HUES64 (cell line): ENCODE results near the gene NSA2. TPM values are rescaled to one million over a fixed set of nuclear protein-coding genes. Genes with fewer than 3 reads are reported as not detected.
"Not testable (repeated sequence)": the region's sequence is repeated elsewhere in the genome, so short reads cannot be mapped to it uniquely, and the experiment has no call there.

ENCODE experiments used
- H3K27ac ChIP-seq: 2 replicates; pipeline ENCODE4 v1.7.0; 2013; ENCODE audit warnings: low read depth, low read length, inconsistent platforms
- H3K27me3 ChIP-seq: 2 replicates; pipeline ENCODE4 v1.6.1; 2013; ENCODE audit warnings: mild to moderate bottlenecking, low read length; ENCODE audit not compliant: insufficient read depth
- H3K36me3 ChIP-seq: 2 replicates; pipeline ENCODE4 v1.6.1; 2013; ENCODE audit warnings: mild to moderate bottlenecking, low read length; ENCODE audit not compliant: insufficient read depth
- H3K4me1 ChIP-seq: 2 replicates; pipeline ENCODE4 v1.6.1; 2013; ENCODE audit warnings: mild to moderate bottlenecking, low read length, moderate library complexity; ENCODE audit not compliant: insufficient read depth
- H3K4me3 ChIP-seq: 2 replicates; pipeline ENCODE4 v1.5.1; 2013; ENCODE audit warnings: mild to moderate bottlenecking, low read length, moderate library complexity
- H3K9ac ChIP-seq: 2 replicates; pipeline ENCODE4 v1.6.1; 2013; ENCODE audit warnings: mild to moderate bottlenecking, low read depth, low read length
- H3K9me3 ChIP-seq: 2 replicates; pipeline ENCODE4 v1.6.1; 2013; ENCODE audit warnings: low read depth, low read length; ENCODE audit not compliant: insufficient read depth
- WGBS: fragments of 150-250, 120-280 bp; methylation state at CpG from one replicate; pipeline ENCODE4 v1.1.7; 2013; ENCODE audit warnings: missing lambda C conversion rate; 5-methylcytosine and 5-hydroxymethylcytosine counted together
- polyA plus RNA-seq, 2 experiments: library from polyadenylated mRNA; stranded (reverse); fragments of 50-300 nt; gene quantifications; one replicate each; pipeline ENCODE4 v1.2.3, GENCODE V29; 2013

NSA2 gene
- polyA plus RNA-seq (2013, experiment 1 of 2) = 101 TPM
- polyA plus RNA-seq (2013, experiment 2 of 2) = 101 TPM

DNA sequence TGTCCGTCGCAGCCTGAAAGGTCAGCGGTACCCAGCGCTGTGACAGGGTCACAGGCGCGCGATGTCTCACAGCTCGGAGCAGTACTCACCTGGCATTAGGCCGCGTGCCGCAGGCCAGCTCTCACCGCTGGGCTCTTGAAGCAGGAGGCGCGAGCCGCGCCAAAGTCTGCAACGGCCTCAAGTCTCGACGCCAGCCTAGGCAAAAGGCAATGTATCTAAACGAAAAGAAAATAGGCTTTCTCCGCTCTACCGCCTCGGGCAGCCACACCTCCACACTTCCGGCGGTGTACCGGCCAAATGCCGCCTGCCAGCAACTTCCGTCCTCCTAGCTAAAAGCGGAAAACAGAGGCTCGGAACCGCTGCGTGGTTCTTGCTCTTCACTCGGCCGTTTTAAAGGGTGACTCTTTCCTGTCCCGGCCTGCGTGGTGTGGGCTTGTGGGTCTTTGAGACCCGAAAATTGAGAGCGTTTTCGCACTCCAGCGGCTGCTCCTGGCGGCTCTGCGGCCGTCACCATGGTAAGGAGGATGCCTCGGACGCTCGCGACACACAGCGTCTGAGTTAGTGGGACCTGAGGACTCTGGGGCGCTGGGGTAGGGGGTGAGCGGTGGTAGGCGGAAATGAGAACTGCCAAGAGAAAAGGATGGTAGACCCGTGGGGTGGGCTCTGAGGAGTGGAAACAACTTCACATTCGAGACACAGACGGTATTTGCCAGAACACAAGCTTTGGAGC is at the start of gene NSA2, which contains the start of gene GFM2:
Gene NSA2, plus strand, starts transcription at position 401 of the 730 bp plus-strand sequence. Its CDS starts 112 bp downstream, at position 513.
Gene GFM2, minus strand, starts transcription at position 269 of the 730 bp plus-strand sequence. CDS start 3,375 bp downstream, outside the sequence.
- Histone ChIP-seq H3K4me3 (peak within 1 kb of the TSS; percentile 93), H3K9ac (peak within 1 kb of the TSS; percentile 81), H3K4me1 (peaks cover 9% of the 10 kb centered on the region; the same call in 1 of the 2 replicates), H3K27me3 (no peaks in the 10 kb centered on the region), H3K9me3 (no peaks in the 10 kb centered on the region), H3K27ac (peak within 1 kb of the TSS; percentile 77), H3K36me3 (peaks cover 60% of the 10 kb centered on the region)
- under 1% methylated on average over 54 of the region's 54 CpGs for WGBS

- H3K9me3 ChIP-seq = no peaks in the 10 kb centered on the region
- no peak overlapping the region for H3K9ac ChIP-seq
- WGBS = 94% methylated on average over 1 of the region's 1 CpG
- H3K27me3 ChIP-seq = no peaks in the 10 kb centered on the region
- H3K27ac ChIP-seq = no peak overlapping the region
- peaks cover 60% of the 10 kb centered on the region for H3K36me3 ChIP-seq
- H3K4me3 ChIP-seq = no peak overlapping the region
- H3K4me1 ChIP-seq = no peaks in the 10 kb centered on the region
These were observed 49.5 kb upstream of the NSA2 start for GRCh38 chr5:74717596-74717995.

- Histone ChIP-seq H3K36me3 (peaks cover 92% of the 10 kb centered on the region), H3K27me3 (no peaks in the 10 kb centered on the region), H3K9me3 (no peaks in the 10 kb centered on the region), H3K4me3 (no peak overlapping the region), H3K9ac (no peak overlapping the region), H3K27ac (no peak overlapping the region), H3K4me1 (no peaks in the 10 kb centered on the region)
- 97% methylated on average over 1 of the region's 1 CpG for WGBS
These were observed 44.8 kb upstream of the NSA2 start for GRCh38 chr5:74722271-74722670.

- Histone ChIP-seq H3K4me3 (no peak overlapping the region), H3K9ac (no peak overlapping the region), H3K27me3 (no peaks in the 10 kb centered on the region), H3K36me3 (peaks cover 95% of the 10 kb centered on the region), H3K9me3 (no peaks in the 10 kb centered on the region), H3K27ac (no peak overlapping the region), H3K4me1 (no peaks in the 10 kb centered on the region)
- WGBS = 93% methylated on average over 1 of the region's 1 CpG
These were observed 41.7 kb upstream of the NSA2 start for GRCh38 chr5:74725331-74725730.

- Histone ChIP-seq H3K4me1 (no peaks in the 10 kb centered on the region), H3K9me3 (no peaks in the 10 kb centered on the region), H3K9ac (no peak overlapping the region), H3K27me3 (no peaks in the 10 kb centered on the region), H3K4me3 (no peak overlapping the region), H3K36me3 (peaks cover 97% of the 10 kb centered on the region), H3K27ac (no peak overlapping the region)
- WGBS = 91% methylated on average over 5 of the region's 6 CpGs
These were observed 30.3 kb upstream of the NSA2 start for GRCh38 chr5:74736759-74737158.

GRCh38 chr5:74738406-74738805 is 28.6 kb upstream of the NSA2 start:
- Histone ChIP-seq H3K36me3 (peaks cover 96% of the 10 kb centered on the region), H3K4me3 (no peak overlapping the region), H3K27ac (no peak overlapping the region), H3K9ac (no peak overlapping the region), H3K27me3 (no peaks in the 10 kb centered on the region), H3K9me3 (no peaks in the 10 kb centered on the region), H3K4me1 (no peaks in the 10 kb centered on the region)
- WGBS = 96% methylated on average over 4 of the region's 4 CpGs

- H3K4me1 ChIP-seq, H3K27ac ChIP-seq, H3K4me3 ChIP-seq, H3K27me3 ChIP-seq, H3K9ac ChIP-seq, H3K9me3 ChIP-seq: not testable (repeated sequence)
- 97% methylated on average over 3 of the region's 4 CpGs for WGBS
- peaks cover 86% of the 10 kb centered on the region for H3K36me3 ChIP-seq
These were observed 18.3 kb upstream of the NSA2 start for GRCh38 chr5:74748742-74749141.

- Histone ChIP-seq H3K36me3 (peaks cover 81% of the 10 kb centered on the region), H3K4me1 (peaks cover 5% of the 10 kb centered on the region; the same call in 1 of the 2 replicates), H3K27me3 (no peaks in the 10 kb centered on the region), H3K4me3 (no peak overlapping the region), H3K9ac (no peak overlapping the region), H3K9me3 (no peaks in the 10 kb centered on the region), H3K27ac (no peak overlapping the region)
- WGBS = 82% methylated on average over 1 of the region's 1 CpG
These were observed 5.8 kb upstream of the NSA2 start for GRCh38 chr5:74761241-74761640.

DNA sequence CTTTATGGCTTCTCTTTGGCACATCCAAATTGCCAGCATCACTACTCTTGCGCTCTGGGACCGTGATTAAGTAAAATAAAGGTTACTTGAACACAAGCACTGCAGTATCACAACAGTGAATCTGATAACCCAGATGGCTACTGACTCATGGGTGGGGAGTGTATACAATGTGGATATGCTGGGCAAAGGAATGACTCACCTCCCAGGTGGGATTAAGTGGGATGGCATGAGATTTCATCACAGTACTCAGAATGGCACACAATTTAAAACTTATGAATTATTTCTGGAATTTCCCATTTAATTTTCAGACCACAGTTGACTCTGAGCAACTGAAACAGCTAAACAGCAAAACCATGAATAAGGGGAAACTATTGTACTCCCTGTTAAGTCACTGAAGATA is 4.5 kb upstream of the NSA2 start:
- H3K9ac ChIP-seq = no peak overlapping the region
- 94% methylated on average over 2 of the region's 2 CpGs for WGBS
- no peak overlapping the region for H3K27ac ChIP-seq
- H3K4me1 ChIP-seq = peaks cover 5% of the 10 kb centered on the region; the same call in 1 of the 2 replicates
- no peak overlapping the region for H3K4me3 ChIP-seq
- no peaks in the 10 kb centered on the region for H3K9me3 ChIP-seq
- no peaks in the 10 kb centered on the region for H3K27me3 ChIP-seq
- peaks cover 68% of the 10 kb centered on the region for H3K36me3 ChIP-seq

- H3K9me3 ChIP-seq = no peaks in the 10 kb centered on the region
- H3K9ac ChIP-seq = no peak overlapping the region
- H3K4me3 ChIP-seq = no peak overlapping the region
- no peaks in the 10 kb centered on the region for H3K27me3 ChIP-seq
- no peak overlapping the region for H3K27ac ChIP-seq
- H3K4me1 ChIP-seq = peaks cover 9% of the 10 kb centered on the region; the same call in 1 of the 2 replicates
- peaks cover 60% of the 10 kb centered on the region for H3K36me3 ChIP-seq
These were observed 3.5 kb upstream of the NSA2 start for GRCh38 chr5:74763504-74763903.

DNA sequence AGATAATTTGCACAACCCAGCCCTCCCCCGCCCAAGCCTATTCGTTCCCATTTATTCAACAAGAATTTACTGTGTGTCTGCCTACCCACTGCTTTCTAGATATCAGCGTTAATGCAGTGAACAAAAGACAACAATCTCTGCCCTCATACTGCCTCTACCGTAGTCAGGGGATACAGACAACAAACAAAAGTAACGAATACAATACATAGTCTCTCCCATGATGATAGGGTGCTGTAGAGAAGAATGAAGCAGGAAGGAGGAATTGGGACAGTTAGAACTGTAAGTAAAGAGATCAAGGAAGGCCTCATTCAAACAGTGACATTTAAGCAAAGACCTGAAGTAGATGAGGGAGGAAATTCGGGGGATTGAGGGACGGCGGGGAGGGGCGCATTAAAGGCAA is 1.8 kb upstream of the NSA2 start:
- no peak overlapping the region for H3K27ac ChIP-seq
- WGBS = 93% methylated on average over 7 of the region's 9 CpGs
- H3K9me3 ChIP-seq = no peaks in the 10 kb centered on the region
- no peak overlapping the region for H3K9ac ChIP-seq
- no peaks in the 10 kb centered on the region for H3K27me3 ChIP-seq
- H3K4me1 ChIP-seq = peaks cover 9% of the 10 kb centered on the region; the same call in 1 of the 2 replicates
- H3K36me3 ChIP-seq = peaks cover 60% of the 10 kb centered on the region
- H3K4me3 ChIP-seq = peak overlapping the region; percentile 22; the same call in 1 of the 2 replicates
